ENCODE results near the gene GPR65. TPM values are rescaled to one million over a fixed set of nuclear protein-coding genes. Genes with fewer than 3 reads are reported as not detected.

Gene GPR65
- total and polyA plus RNA-seq, 10 donors: 9.4 to 28.6 (median 14.1) TPM

DNA sequence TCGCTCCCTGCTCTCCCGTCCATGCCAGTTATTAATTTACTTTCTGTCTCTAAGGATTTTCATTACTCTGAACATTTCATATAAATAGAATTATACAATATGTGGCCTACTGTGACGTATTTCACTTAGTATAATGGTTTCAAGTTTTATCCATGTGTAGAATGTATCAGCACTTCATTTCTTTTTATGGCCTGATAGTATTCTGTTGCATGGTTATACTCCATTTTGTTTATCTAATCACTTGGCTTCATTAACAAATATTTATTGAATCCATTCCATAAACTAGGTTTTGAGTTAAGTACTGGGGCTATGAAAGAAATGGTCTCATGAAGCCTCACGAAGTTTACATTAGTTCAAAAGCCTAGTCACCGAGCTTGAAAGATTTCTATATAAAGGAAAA is 7.6 kb downstream of the GPR65 start:
- Histone ChIP-seq H3K27ac (no peak overlapping the region), H3K27me3 (replicated peaks in 1 of 7) (no peaks in the 10 kb centered on the region), H3K4me1 (peaks cover 9 to 93% (median 55%) of the 10 kb centered on the region in 6 donors), H3K4me3 (no peak overlapping the region), H3K36me3 (peaks cover 0 to 41% (median 0%) of the 10 kb centered on the region in 6 donors), H3K9me3 (no peaks in the 10 kb centered on the region)
- intact Hi-C loops (cut with DNase I; ENCODE audit: low total_unique reads): loop anchor here (10.0 kb wide), 1 partner anchor 68 kb away; no protein-coding TSS in a partner anchor
- DNase-seq: no peak
- 81 to 88% (median 83%) methylated on average over 5 of the region's 5 CpGs for WGBS, 5 donors
- no peak for TF ChIP-seq POLR2A (IDR thresholded peaks at IDR 0.05)
- TF ChIP-seq CTCF (IDR thresholded peaks at IDR 0.05 in 8 of 11, conservative IDR thresholded peaks at IDR 0.05 in 3 of 11): no peak
- TF ChIP-seq POLR2AphosphoS5 (IDR thresholded peaks at IDR 0.05): no peak

DNA sequence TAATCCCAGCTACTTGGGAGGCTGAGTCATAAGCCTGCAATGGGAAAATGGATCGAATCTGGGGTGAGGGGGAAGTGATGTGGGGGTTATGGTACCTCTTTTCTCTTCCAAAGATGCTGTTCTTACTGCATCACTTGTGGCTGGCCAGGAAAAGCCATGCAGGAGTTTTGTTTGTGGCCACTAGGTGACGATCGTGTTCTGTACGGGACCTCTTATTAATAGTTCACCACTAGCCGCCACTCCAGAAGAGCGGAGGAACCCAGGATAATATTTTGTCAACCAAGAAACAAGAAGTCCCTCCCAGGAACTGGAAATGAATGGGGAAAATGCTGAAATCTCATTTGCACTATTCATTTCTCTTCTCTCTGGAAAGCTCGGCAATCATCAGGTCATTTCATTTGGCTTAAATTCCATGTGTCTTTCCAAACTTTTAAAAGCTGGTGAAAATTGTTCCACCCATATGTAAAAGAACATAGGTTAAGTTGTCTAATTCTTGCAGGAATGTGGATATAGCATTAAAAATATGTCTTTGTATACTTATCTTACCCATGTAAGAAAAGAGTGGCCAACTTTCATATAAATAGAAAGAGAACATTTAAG is 8.9 kb downstream of the GPR65 start:
- H3K4me1 ChIP-seq: peaks cover 0 to 86% (median 43%) of the 10 kb centered on the region in 6 donors
- WGBS, 5 donors: 4 to 22% (median 16%) methylated on average over 7 of the region's 7 CpGs
- TF ChIP-seq CTCF (IDR thresholded peaks at IDR 0.05 in 8 of 11, conservative IDR thresholded peaks at IDR 0.05 in 3 of 11): peak; percentile 45 to 86 (median 78)
- no peak for TF ChIP-seq POLR2A (IDR thresholded peaks at IDR 0.05)
- no peaks in the 10 kb centered on the region for H3K27me3 ChIP-seq (replicated peaks in 1 of 7)
- H3K36me3 ChIP-seq: peaks cover 0 to 48% (median 0%) of the 10 kb centered on the region in 6 donors
- peak overlapping the region in 2 of 8 donors; percentile 3 to 10 for H3K27ac ChIP-seq
- DNase-seq: no peak
- no peak overlapping the region for H3K4me3 ChIP-seq
- intact Hi-C loops (cut with DNase I; ENCODE audit: low total_unique reads): loop anchor here (10.0 kb wide), 1 partner anchor 69 kb away; no protein-coding TSS in a partner anchor
- no peaks in the 10 kb centered on the region for H3K9me3 ChIP-seq

GRCh38 chr14:88016768-88017167 is 11.8 kb downstream of the GPR65 start:
- peak overlapping the region in 1 of 8 donors; percentile 31 for H3K27ac ChIP-seq
- H3K36me3 ChIP-seq: peaks cover 0 to 33% (median 0%) of the 10 kb centered on the region in 6 donors
- TF ChIP-seq POLR2A (IDR thresholded peaks at IDR 0.05): no peak
- TF ChIP-seq CTCF (IDR thresholded peaks at IDR 0.05 in 8 of 11, conservative IDR thresholded peaks at IDR 0.05 in 3 of 11): no peak
- intact Hi-C loops (cut with DNase I; ENCODE audit: low total_unique reads): loop anchor here (10.0 kb wide), 1 partner anchor 72 kb away; no protein-coding TSS in a partner anchor
- H3K9me3 ChIP-seq: no peaks in the 10 kb centered on the region
- no peak overlapping the region for H3K4me3 ChIP-seq
- H3K4me1 ChIP-seq: peaks cover 0 to 57% (median 17%) of the 10 kb centered on the region in 6 donors
- WGBS, 5 donors: 90 to 98% (median 96%) methylated on average over 2 of the region's 2 CpGs
- no peaks in the 10 kb centered on the region for H3K27me3 ChIP-seq (replicated peaks in 1 of 7)
- DNase-seq: no peak

DNA sequence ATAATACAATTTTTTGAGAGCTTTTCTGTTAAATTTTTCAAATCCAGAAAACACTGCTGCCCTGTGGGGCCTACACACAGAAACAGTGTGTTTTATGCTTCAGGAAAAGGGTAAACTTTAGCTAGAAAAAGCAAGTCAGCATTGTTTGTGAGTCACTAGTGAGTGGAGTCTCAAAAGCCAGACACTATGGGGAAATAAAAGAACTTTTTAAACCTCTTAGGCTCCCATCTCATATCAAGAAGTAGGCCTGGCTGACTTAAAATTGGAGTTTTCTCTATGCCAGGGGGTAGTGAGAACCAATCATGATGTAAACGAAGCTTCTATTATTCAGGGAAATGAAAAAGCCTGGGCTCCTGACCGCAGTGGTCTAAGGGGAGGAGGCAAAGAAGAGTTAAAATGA is 12.6 kb downstream of the GPR65 start:
- intact Hi-C loops (cut with DNase I; ENCODE audit: low total_unique reads): loop anchor here (10.0 kb wide), 1 partner anchor 73 kb away; no protein-coding TSS in a partner anchor
- 46 to 96% (median 84%) methylated on average over 2 of the region's 2 CpGs for WGBS, 5 donors

More for the DNA sequence above, 12.6 kb downstream of the GPR65 start:
- Histone ChIP-seq H3K27me3 (replicated peaks in 1 of 7) (no peaks in the 10 kb centered on the region), H3K27ac (peak overlapping the region in 1 of 8 donors; percentile 31), H3K36me3 (peaks cover 0 to 27% (median 0%) of the 10 kb centered on the region in 6 donors), H3K4me1 (peaks cover 0 to 49% (median 14%) of the 10 kb centered on the region in 6 donors), H3K9me3 (no peaks in the 10 kb centered on the region), H3K4me3 (no peak overlapping the region)
- no peak for DNase-seq
- TF ChIP-seq POLR2A (IDR thresholded peaks at IDR 0.05) (no peak), CTCF (IDR thresholded peaks at IDR 0.05 in 8 of 11, conservative IDR thresholded peaks at IDR 0.05 in 3 of 11) (no peak), POLR2AphosphoS5 (IDR thresholded peaks at IDR 0.05) (no peak)

Measured in spleen (tissue), 11 donors.